ENCODE results near the gene NPC2.

NPC2 gene

GRCh38 chr14:74500417-74501134, 7.5 kb upstream of the NPC2 start:
- TF ChIP-seq CTCF (conservative IDR thresholded peaks at IDR 0.05; ENCODE audit: control insufficient read depth, insufficient read depth, low read depth, low read length) = no peak
- no peak overlapping the region for H3K4me3 ChIP-seq (ENCODE audit: control insufficient read depth, low read depth, low read length)
- DNase-seq (ENCODE audit: low read depth) = no peak

GRCh38 chr14:74495356-74495755, 2.3 kb upstream of the NPC2 start:
- no peak overlapping the region for H3K4me3 ChIP-seq (ENCODE audit: control insufficient read depth, low read depth, low read length)
- DNase-seq (ENCODE audit: low read depth) = no peak
- TF ChIP-seq CTCF (conservative IDR thresholded peaks at IDR 0.05; ENCODE audit: control insufficient read depth, insufficient read depth, low read depth, low read length) = no peak

GRCh38 chr14:74493343-74494261, 497 bp upstream of the NPC2 start, which contains the start of gene ISCA2:
ISCA2 (plus strand) TSS chr14:74493765; CDS start chr14:74493775, 10 bp downstream.
- DNase-seq (ENCODE audit: low read depth) = peak; percentile 98
- peak within 1 kb of the TSS; percentile 99 for H3K4me3 ChIP-seq (ENCODE audit: control insufficient read depth, low read depth, low read length)
- no peak for TF ChIP-seq CTCF (conservative IDR thresholded peaks at IDR 0.05; ENCODE audit: control insufficient read depth, insufficient read depth, low read depth, low read length)

- TF ChIP-seq CTCF (conservative IDR thresholded peaks at IDR 0.05; ENCODE audit: control insufficient read depth, insufficient read depth, low read depth, low read length) = peak; percentile 39
- peak overlapping the region; percentile 80 for H3K4me3 ChIP-seq (ENCODE audit: control insufficient read depth, low read depth, low read length)
- DNase-seq (ENCODE audit: low read depth) = peak; percentile 68
Observed at GRCh38 chr14:74491956-74492775, 939 bp downstream of the NPC2 start.

- no peak for DNase-seq (ENCODE audit: low read depth)
Observed at GRCh38 chr14:74490486-74490885, 2.6 kb downstream of the NPC2 start.

More at GRCh38 chr14:74490486-74490885, 2.6 kb downstream of the NPC2 start:
- TF ChIP-seq CTCF (conservative IDR thresholded peaks at IDR 0.05; ENCODE audit: control insufficient read depth, insufficient read depth, low read depth, low read length) = no peak
- no peak overlapping the region for H3K4me3 ChIP-seq (ENCODE audit: control insufficient read depth, low read depth, low read length)

Data from fibroblast of mammary gland (primary cell).